Endodermal cell (in vitro differentiated cells): ENCODE results near the gene CD247. TPM values are rescaled to one million over a fixed set of nuclear protein-coding genes. Genes with fewer than 3 reads are reported as not detected.

ENCODE experiments used
- DNase-seq: peaks from one replicate; pipeline ENCODE4 v3.0.0-alpha.2; 2017
- H3K27ac ChIP-seq: 2 replicates; pipeline ENCODE4 v1.5.1; 2013; ENCODE audit warnings: mild to moderate bottlenecking, low read depth, low read length, moderate library complexity
- H3K27me3 ChIP-seq: 2 replicates; pipeline ENCODE4 v1.6.1; 2013; ENCODE audit warnings: mild to moderate bottlenecking, low read length, moderate library complexity; ENCODE audit not compliant: insufficient read depth, control insufficient read depth, poor library complexity, severe bottlenecking
- H3K36me3 ChIP-seq: 2 replicates; pipeline ENCODE4 v1.7.0; 2013; ENCODE audit warnings: mild to moderate bottlenecking, low read length, moderate library complexity; ENCODE audit not compliant: control insufficient read depth, insufficient read depth
- H3K4me1 ChIP-seq: one replicate; pipeline ENCODE4 v1.7.0; 2013; ENCODE audit warnings: low read length; ENCODE audit not compliant: control insufficient read depth, insufficient read depth
- H3K4me3 ChIP-seq: 2 replicates; pipeline ENCODE4 v1.5.1; 2013; ENCODE audit warnings: mild to moderate bottlenecking, low read length, moderate library complexity
- H3K9ac ChIP-seq: 2 replicates; pipeline ENCODE4 v1.6.1; 2013; ENCODE audit warnings: mild to moderate bottlenecking, low read length, moderate library complexity; ENCODE audit not compliant: poor library complexity, severe bottlenecking; ENCODE audit errors: extremely low read depth
- H3K9me3 ChIP-seq: 2 replicates; pipeline ENCODE4 v1.6.1; 2013; ENCODE audit warnings: mild to moderate bottlenecking, low read length, moderate library complexity; ENCODE audit not compliant: control insufficient read depth
- H3K27ac Mint-ChIP-seq: 2 replicates; pipeline ENCODE4 v1.8.0; 2020; ENCODE audit warnings: mixed read lengths
- H3K27me3 Mint-ChIP-seq: 2 replicates; pipeline ENCODE4 v1.8.0; 2021; ENCODE audit warnings: mild to moderate bottlenecking, mixed read lengths; ENCODE audit not compliant: insufficient read depth
- H3K36me3 Mint-ChIP-seq: 2 replicates; pipeline ENCODE4 v1.8.0; 2020; ENCODE audit warnings: low read depth, mixed read lengths
- H3K4me1 Mint-ChIP-seq: 2 replicates; pipeline ENCODE4 v1.8.0; 2020; ENCODE audit warnings: mixed read lengths
- H3K4me3 Mint-ChIP-seq: 2 replicates; pipeline ENCODE4 v1.8.0; 2020; ENCODE audit warnings: mild to moderate bottlenecking, moderate library complexity, mixed read lengths
- H3K9me3 Mint-ChIP-seq: 2 replicates; pipeline ENCODE4 v1.8.0; 2020; ENCODE audit warnings: mild to moderate bottlenecking, mixed read lengths
- CTCF ChIP-seq: fragments of 200-600 bp; sonication (generic); conservative IDR thresholded peaks from 2 replicates; pipeline ENCODE4 v1.5.0; 2021; ENCODE audit warnings: antibody characterized with exemption, mild to moderate bottlenecking
- WGBS, 2 experiments: methylation state at CpG; one replicate each; pipeline versions ENCODE4 v1.1.5 to v1.1.7; 2013; ENCODE audit warnings: missing lambda C conversion rate in 2 of 2, mixed read lengths in 1 of 2; ENCODE audit not compliant: insufficient coverage in 1 of 2, insufficient read length in 1 of 2; 5-methylcytosine and 5-hydroxymethylcytosine counted together
- total RNA-seq, 2 donors: library from RNA; stranded (reverse); fragmentation: NEBNext Ultra II Directional in 1 of 2; extraction: Animal tissue kit (Norgen Biotek cat#: 25700) in 1 of 2; gene quantifications; 2 replicates in 1 of 2; 3 replicates in 1 of 2; pipeline ENCODE4 v1.2.1, GENCODE V29; 2021

The CD247 gene
- total RNA-seq, 2 donors from 2014 or later, result 0.46 to 0.55 TPM

GRCh38 chr1:167452483-167452882, 65.8 kb downstream of the CD247 start:
- Mint-ChIP-seq H3K36me3 (no peaks in the 10 kb centered on the region), H3K27me3 (peaks cover 37% of the 10 kb centered on the region), H3K9me3 (no peaks in the 10 kb centered on the region), H3K4me3 (no peak overlapping the region), H3K27ac (no peak overlapping the region), H3K4me1 (peaks cover 15% of the 10 kb centered on the region)
- no peak overlapping the region for H3K4me3 ChIP-seq
- H3K27ac ChIP-seq, result no peak overlapping the region
- no peaks in the 10 kb centered on the region for H3K36me3 ChIP-seq
- H3K9me3 ChIP-seq, result no peaks in the 10 kb centered on the region
- H3K9ac ChIP-seq, result no peak overlapping the region
- WGBS, 2 experiments, result 80 to 83% methylated on average over 6 to 8 of the region's 8 CpGs
- peaks cover 32% of the 10 kb centered on the region for H3K27me3 ChIP-seq
- peaks cover 5% of the 10 kb centered on the region for H3K4me1 ChIP-seq
- TF ChIP-seq CTCF, result no peak
- no peak for DNase-seq

DNA sequence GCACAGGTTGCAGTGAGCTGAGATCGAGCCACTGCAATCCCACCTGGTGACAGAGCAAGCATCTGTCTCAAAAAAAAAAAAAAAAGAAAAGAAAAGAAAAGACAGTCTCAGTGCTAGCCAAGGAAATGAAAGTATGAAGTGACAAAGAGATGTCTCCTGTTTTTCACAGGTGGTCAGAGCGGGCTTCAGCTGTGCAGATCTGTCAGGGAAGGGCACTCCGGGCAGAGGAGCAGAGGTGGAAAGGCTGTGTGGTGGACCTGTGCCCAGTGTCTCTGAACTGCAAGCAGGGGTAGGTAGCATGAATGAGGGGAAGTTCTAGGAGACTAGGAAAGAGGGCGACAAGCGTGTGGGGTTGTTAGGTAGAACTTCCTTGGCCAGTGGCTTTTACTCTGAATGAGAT, 67.5 kb downstream of the CD247 start:
- Mint-ChIP-seq H3K27ac (no peak overlapping the region), H3K27me3 (peaks cover 21% of the 10 kb centered on the region), H3K9me3 (no peaks in the 10 kb centered on the region), H3K36me3 (no peaks in the 10 kb centered on the region), H3K4me1 (peaks cover 7% of the 10 kb centered on the region), H3K4me3 (no peak overlapping the region)
- WGBS, 2 experiments, result 74 to 83% methylated on average over 1 to 5 of the region's 5 CpGs
- TF ChIP-seq CTCF, result no peak
- peaks cover 17% of the 10 kb centered on the region for H3K27me3 ChIP-seq
- H3K4me1 ChIP-seq, result peaks cover 10% of the 10 kb centered on the region
- no peak overlapping the region for H3K9ac ChIP-seq
- H3K27ac ChIP-seq, result no peak overlapping the region
- H3K4me3 ChIP-seq, result no peak overlapping the region
- no peaks in the 10 kb centered on the region for H3K36me3 ChIP-seq
- no peak for DNase-seq
- H3K9me3 ChIP-seq, result no peaks in the 10 kb centered on the region

DNA sequence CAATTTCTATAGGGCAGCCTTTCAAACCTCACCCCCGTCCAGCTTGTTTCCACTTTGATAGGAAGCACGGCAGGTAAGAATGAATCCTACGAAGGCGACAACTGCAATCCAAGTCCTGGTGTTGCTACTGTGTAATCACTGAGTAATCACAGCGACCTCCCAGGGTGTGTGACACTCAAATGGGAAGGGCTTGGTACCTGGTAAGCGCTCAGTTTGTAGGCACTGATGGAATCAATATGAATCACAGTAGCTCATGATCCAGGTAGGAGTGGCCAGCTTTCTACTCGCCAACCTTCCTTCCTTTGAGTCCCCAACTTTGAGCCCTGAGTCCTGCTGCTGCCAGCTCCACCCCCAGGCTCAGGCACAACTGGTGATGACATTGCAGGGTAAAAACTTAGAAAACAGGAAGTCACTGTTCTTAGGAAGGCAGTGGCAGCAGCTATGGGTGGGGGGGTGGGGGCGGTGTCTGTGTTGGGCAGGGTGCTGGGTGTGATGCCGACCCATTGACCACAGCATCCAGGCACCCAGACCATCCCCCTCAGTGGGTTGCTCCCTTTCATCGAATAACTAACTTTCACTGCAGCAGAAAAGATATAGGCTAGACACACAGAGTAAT, 70.7 kb downstream of the CD247 start:
- H3K9ac ChIP-seq, result no peak overlapping the region
- H3K9me3 ChIP-seq, result no peaks in the 10 kb centered on the region
- no peaks in the 10 kb centered on the region for H3K36me3 ChIP-seq
- Mint-ChIP-seq H3K36me3 (no peaks in the 10 kb centered on the region), H3K4me1 (peaks cover 7% of the 10 kb centered on the region), H3K27ac (no peak overlapping the region), H3K9me3 (no peaks in the 10 kb centered on the region), H3K27me3 (peaks cover 6% of the 10 kb centered on the region), H3K4me3 (no peak overlapping the region)
- peaks cover 8% of the 10 kb centered on the region for H3K4me1 ChIP-seq
- no peak overlapping the region for H3K27ac ChIP-seq
- no peaks in the 10 kb centered on the region for H3K27me3 ChIP-seq
- TF ChIP-seq CTCF, result no peak
- no peak overlapping the region for H3K4me3 ChIP-seq
- peak; percentile 78 for DNase-seq
- 63 to 76% methylated on average over 8 to 9 of the region's 10 CpGs for WGBS, 2 experiments
